ENCODE data around the gene TMC8.
"Not testable (repeated sequence)": the region's sequence is repeated elsewhere in the genome, so short reads cannot be mapped to it uniquely, and the experiment has no call there.

TMC8 gene

GRCh38 chr17:78137392-78138203 is 7.0 kb downstream of the TMC8 start:
- DNase-seq = peak; percentile 25

GRCh38 chr17:78138204-78139060 is 7.9 kb downstream of the TMC8 start:
- DNase-seq = no peak

GRCh38 chr17:78139861-78140168 is 9.2 kb downstream of the TMC8 start:
- DNase-seq = not testable (repeated sequence)

DNA sequence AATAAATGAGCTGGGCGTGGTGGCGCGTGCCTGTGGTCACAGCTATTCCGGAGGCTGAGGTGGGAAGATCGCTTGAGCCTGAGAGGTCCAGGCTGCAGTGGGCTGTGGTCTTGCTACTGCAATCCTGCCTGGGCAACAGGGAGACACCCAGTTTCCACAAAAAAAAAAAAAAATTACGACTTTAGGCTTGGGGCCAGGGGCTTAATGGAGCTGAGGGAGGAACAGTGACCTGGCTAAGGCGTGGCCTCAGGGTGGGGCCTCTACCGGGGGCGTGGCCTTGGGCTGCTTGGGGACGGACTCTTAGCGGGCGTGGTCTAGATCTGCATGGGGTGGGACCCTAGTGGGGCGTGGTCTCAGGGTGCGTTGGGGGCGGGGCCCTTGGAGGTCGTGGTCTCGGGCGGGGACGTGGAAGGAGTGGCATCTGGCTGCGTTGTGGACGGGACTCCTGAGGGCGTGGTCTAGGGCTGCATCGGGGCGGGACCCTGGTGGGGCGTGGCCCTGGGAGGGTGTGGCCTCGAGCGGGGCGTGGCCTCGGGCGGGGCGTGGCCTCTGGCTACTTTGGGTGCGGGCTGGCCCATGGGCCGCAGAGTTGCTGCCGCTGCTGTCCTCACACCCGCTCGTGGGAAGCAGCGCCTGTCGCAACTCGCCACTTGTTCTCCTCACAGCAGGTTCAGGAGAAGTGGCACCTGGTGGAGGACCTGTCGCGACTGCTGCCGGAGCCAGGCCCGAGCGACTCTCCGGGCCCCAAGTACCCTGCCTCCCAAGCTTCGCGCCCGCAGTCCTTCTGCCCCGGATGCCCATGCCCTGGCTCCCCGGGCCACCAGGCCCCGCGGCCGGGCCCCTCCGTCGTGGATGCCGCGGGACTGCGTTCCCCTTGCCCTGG is 9.8 kb downstream of the TMC8 start:
- peak; percentile 100 for DNase-seq

DNA sequence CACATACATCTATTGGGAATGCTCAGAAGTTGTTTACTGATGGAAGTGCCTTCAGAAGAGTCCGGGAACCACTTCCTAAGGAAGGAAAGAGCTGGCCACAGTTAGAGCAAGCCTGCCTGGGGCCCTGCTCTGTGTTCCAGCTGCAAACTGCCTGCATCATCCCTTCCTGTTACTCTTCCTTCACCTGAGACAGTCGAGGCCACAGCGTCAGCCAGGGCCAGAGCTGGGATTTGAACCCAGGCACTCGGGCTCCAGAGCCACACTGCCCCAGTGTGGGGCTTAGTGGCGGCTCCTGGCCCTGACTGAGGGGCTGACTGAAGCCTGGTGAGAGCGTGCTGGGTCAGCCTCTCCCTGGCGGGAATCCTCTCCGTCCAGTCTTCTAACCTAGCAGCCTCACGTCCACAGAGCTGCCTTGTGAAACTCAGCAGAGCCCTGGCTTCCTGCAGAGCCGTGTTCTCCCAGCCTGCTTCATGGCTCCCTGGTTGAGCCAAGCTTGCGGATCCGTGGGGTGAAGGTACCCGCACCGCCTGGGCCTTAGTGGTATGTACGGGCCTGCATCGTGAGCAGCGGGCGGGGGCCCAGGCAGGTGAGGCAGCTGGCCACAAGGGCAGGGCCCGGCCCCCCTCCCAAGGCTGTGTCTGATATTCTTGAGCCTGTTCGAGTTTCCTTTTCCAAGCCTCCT is 11.0 kb downstream of the TMC8 start:
- no peak for DNase-seq

DNA sequence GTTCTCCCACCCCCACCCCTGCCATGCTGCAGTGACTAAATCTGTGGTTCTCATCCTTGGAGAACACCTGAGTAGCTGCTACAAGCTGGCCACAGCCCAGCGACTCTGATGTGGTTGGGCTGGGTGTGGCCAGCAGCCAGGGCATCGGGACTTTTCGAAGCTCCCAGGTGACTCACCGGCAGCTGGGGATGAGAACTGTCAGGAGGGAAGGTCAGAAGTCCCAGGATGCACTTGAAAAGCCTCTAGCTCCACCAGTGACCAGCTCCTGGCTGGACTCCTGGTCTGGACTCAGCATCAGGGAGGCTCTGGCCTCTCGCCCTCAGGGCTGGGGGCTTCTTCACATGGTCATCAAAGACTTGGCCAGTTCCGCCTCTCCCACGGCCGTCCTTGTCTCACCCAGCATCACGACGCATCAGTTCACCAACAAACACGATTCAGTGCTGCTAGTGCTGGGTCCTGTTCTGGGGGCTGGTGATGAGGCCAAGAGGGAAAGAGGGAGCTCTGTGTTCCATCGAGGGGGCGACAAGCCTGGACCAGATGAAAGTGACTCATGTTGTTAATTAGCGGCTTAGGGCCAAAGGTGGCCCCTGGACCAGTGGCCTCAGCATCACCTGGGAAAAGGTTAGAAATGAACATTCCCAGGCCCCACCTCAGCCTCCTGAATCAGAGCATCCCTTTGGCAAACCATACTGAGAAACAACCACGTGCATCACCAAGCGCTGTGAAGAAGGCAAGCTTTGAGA is 11.7 kb downstream of the TMC8 start:
- DNase-seq = no peak

DNA sequence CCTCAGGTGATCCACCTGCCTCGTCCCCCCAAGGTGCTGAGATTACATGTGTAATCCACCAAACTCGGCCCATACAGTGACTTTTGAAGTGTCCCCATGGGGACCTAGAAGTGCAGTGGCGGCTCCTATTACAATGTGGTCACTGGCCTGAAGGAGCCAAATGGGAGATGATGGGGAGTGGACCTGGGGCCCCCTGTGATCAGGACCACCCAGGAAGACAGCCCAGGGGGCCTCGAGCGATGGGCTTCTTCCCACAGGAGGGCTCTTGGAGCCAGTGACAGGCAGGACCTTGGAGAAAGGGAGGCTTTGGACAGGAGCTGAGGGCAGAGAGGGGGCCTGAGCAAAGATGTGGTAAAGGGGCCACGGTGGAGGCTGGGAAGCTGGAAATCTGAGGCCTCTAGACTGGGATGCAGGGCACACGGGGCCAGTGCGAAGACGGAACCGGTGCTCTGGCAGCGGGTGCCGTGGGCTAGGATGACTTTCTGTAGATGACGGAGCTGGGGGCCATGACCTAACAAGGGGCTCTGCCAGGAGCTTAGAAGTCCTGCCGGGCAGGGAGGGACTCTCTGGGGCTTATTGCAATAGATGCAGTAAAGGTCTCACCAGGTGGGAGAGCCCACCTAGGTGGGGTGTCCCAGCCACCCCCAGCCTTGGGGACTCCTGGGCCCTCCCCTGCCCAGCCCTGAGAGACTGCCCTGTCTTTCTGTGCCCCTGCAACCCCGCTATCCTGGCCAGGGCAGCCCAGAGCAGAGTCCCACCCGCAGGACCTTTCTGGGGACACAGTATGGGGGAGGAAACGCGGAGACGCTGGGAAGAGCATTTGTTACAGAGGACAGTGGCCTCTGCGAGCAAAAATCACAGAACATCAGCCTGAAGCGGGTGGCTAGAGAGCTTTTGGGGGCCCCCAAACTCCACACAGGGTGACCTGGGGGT is 12.9 kb downstream of the TMC8 start:
- DNase-seq = no peak

DNA sequence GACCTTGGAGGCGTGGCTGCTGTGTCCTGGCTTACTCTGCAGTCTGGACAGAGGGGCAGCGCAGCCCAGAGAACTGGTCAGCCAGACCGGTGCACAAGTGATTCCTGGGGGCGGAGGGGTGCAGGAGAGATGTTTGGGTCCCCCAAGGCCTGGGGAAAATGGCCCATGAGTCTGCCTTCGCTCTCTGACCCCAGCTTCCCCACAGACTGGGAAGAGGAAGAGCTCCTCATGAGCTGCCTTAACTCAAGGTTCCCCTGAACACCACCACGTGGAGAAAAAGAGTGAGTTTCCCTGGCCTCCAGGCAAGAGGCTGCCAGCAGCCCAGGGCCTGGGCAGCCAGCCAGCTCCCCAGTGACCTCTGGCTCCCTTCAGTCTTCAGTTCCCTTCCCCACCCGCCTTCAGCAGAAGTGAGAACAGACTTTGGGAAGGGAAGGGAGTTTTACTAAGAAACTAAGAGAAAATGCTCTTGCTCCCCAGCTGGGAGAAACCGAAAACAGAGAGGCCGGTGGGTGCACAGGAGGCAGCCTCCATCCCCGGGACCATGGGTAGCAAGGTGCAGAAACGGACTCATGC is 13.7 kb downstream of the TMC8 start:
- DNase-seq = no peak

DNA sequence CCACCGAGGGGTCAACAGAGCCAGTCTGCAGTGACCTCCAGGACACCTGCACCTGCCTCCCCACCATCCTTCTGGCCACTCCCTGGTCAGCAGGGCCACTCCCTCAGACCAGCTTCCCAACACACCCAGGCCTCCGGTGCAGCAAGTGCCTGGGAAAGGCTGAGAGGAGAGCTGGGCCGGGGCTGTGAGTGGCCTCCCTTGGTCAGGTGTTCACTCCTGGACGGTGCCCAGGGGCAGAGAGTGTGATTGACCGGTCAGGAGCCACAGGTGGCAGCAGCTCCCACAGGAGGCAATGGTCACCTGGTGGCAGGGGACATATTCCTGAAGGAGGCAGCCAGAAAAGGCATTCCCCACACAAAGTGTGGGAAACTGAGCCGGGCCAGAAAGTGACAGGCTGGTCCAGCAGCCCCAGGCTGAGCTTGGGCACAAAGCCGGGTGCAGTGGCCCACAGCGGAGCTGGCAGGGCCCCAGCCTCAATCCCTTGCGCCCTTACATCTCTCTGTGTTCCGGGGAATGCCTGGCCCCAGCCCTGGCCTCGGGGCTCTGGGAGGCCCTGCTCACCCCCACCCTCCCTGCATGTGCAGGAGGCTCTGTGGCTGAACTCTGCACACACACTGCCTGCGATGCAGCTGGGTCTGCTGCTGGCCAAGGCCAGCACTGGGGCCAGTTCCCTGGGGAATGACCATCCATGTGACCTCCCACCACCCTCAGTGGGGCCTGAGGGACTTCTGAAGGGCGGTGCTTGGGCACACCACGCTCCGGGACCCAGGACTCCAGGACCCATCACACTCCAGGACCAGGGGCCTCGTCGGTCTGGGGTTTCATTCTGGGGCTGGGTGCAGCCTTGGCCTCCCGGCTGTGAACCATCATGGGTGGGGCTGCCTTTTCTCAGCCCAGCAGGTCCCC is 14.4 kb downstream of the TMC8 start:
- DNase-seq = no peak

DNA sequence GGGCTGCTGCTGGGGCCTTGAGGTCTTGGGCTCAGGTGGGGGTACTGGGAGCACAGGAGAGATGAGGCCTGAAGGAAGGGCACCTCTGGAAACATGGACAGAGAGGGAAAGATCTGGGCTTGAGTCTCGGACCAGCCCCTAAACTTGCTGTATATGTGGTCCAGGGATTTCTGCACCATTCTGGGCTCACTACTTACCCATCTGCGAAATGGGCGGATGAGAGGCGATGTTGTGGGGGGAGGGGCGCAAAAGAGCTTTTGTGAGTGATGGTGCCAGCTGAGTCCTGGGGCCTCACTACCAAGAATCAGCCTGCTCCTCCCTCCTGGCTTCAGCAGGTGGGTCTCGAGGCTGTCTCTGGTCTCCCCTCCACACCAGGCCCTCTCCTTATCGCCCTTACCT is 15.9 kb downstream of the TMC8 start:
- DNase-seq = no peak

DNA sequence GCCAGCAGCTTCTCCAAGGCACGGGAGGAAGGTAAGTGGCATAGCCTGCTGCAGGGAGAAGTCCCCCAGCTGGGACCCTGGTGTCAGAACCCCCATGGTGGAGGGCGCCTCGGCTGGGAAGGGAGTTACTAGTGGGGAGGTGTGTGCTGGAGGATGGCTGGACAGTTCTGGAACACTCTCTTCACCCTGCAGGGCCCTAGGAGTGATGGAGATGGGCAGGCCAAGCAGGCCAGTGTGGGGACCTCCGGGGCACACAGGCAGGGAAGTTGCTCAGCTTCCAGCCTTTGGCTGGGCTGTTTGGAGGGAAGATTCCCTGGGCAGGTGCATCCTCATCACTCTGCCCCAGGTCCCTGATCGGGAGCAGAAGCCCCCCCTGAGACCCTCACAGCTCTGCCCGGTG is 16.3 kb downstream of the TMC8 start:
- no peak for DNase-seq

- no peak for DNase-seq
Measured at GRCh38 chr17:78147315-78147998, 16.9 kb downstream of the TMC8 start.

GRCh38 chr17:78148286-78149016 is 17.9 kb downstream of the TMC8 start:
- DNase-seq = no peak

DNA sequence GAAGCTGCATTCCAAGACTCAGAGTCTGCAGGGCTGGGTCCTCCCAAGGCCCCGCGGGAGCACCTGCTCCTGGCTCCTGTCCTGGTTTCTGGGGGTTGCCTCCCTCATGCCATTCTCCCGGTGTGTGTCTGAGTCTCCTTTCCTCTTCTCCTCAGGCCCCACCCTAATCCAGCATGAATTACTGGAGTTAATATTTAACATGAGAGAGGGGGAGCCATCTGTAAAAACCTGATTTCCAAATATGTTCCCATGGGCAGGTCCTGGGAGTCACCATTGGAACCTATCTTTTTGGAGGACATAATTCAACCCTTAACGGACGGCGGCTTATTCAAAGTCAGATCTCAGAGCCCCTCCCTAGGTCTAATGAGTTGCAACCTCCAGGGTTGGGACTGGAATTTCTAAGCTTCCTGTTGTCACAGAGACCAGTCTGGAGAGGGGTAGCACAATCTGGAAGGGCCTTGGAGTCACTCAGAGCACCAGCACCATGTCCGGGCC is 21.0 kb downstream of the TMC8 start:
- DNase-seq = no peak

DNA sequence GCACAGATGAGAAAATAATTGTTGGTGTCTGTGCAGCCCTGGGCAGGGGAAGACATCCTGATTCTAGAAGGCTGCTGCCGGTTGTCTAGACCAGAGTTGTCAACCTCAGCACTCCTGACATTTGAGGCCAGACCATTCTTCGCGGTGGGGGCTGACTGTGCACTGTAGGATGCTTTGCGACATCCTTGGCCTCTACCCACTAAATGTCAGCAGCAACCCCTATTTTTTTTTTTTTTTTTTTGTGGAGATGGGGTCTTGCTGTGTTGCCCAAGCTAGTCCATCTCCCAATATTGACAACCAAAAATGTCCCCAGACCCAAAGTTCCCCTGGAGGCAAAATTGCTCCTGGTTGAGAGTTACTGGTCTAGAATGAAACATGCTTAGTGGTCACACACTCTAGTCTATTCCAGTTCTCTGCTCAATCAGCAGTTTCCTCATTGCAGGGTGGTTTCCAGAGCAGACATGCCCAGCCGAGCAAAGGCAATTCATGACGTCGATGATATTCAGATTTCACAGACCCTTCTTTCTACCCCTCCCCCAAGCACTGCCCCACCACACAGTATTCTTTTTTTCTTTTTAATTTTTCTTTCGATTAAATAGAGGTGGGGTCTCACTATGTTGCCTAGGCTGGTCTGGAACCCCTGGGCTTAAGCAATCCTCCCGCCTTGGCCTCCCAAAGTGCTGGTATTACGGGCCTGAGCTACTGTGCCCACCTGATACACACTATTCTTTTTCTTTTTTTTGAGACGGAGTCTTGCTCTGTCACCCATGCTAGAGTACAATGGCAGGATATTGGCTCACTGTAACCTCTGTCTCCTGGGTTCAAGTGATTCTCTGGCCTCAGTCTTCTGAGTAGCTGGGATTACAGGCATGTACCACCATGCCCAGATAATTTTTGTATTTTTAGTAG is 24.6 kb downstream of the TMC8 start:
- no peak for DNase-seq

- DNase-seq = no peak
Measured at GRCh38 chr17:78159575-78160158, 29.1 kb downstream of the TMC8 start.
